ENCODE measurements around the gene TAB2.

- TF ChIP-seq CTCF (IDR thresholded peaks at IDR 0.05) (no peak), POLR2A (IDR thresholded peaks at IDR 0.05) (no peak), POLR2AphosphoS5 (IDR thresholded peaks at IDR 0.05) (no peak)
Measured at GRCh38 chr6:149336609-149336928, 19.1 kb downstream of the TAB2 start.
